H9 (cell line): Measurements from ENCODE around the gene HNRNPLL. TPM values are rescaled to one million over a fixed set of nuclear protein-coding genes. Genes with fewer than 3 reads are reported as not detected.
"Not testable (repeated sequence)": the region's sequence is repeated elsewhere in the genome, so short reads cannot be mapped to it uniquely, and the experiment has no call there.

Source experiments
- DNase-seq: peaks from one replicate; pipeline ENCODE4 v3.0.0-alpha.2; 2017
- H2AFZ ChIP-seq: one replicate; pipeline ENCODE4 v1.6.1; 2013; ENCODE audit warnings: mild to moderate bottlenecking, low read length, control low read depth, moderate library complexity
- H2AK5ac ChIP-seq: 2 replicates; pipeline ENCODE4 v1.6.1; 2013; ENCODE audit warnings: low read length, control low read depth, mixed read lengths; ENCODE audit not compliant: insufficient read length
- H2BK120ac ChIP-seq: one replicate; pipeline ENCODE4 v1.6.1; 2013; ENCODE audit warnings: low read depth, mild to moderate bottlenecking, low read length, control low read depth, inconsistent platforms; ENCODE audit not compliant: poor library complexity, severe bottlenecking
- H2BK12ac ChIP-seq: 2 replicates; pipeline ENCODE4 v1.6.1; 2013; ENCODE audit warnings: low read length, control low read depth, mixed read lengths, low read depth; ENCODE audit not compliant: insufficient read length
- H2BK15ac ChIP-seq: 2 replicates; pipeline ENCODE4 v1.6.1; 2013; ENCODE audit warnings: low read depth, low read length, control low read depth
- H2BK20ac ChIP-seq: one replicate; pipeline ENCODE4 v1.6.1; 2013; ENCODE audit warnings: low read depth, mild to moderate bottlenecking, low read length, control low read depth, inconsistent platforms; ENCODE audit not compliant: poor library complexity, severe bottlenecking
- H2BK5ac ChIP-seq: 2 replicates; pipeline ENCODE4 v1.6.1; 2013; ENCODE audit warnings: low read length, control low read depth, mixed read lengths; ENCODE audit not compliant: insufficient read length
- H3K14ac ChIP-seq: 2 replicates; pipeline ENCODE4 v1.6.1; 2013; ENCODE audit warnings: low read length, control low read depth; ENCODE audit not compliant: insufficient read depth
- H3K18ac ChIP-seq: 2 replicates; pipeline ENCODE4 v1.6.1; 2013; ENCODE audit warnings: low read depth, mild to moderate bottlenecking, mixed read lengths, low read length, control low read depth; ENCODE audit not compliant: insufficient read length
- H3K23ac ChIP-seq: 2 replicates; pipeline ENCODE4 v1.6.1; 2013; ENCODE audit warnings: low read length, control low read depth, mixed read lengths, low read depth; ENCODE audit not compliant: insufficient read length
- H3K23me2 ChIP-seq: 2 replicates; pipeline ENCODE4 v1.6.1; 2013; ENCODE audit warnings: low read depth, mild to moderate bottlenecking, mixed read lengths, low read length, control low read depth; ENCODE audit not compliant: insufficient read length, poor library complexity, severe bottlenecking
- H3K27ac ChIP-seq: 2 replicates; pipeline ENCODE4 v1.5.1; 2013; ENCODE audit warnings: low read length, control low read depth, mixed read lengths, low read depth; ENCODE audit not compliant: insufficient read length
- H3K27me3 ChIP-seq: 2 replicates; pipeline ENCODE4 v1.6.1; 2013; ENCODE audit warnings: low read length, control low read depth, inconsistent platforms; ENCODE audit not compliant: insufficient read depth
- H3K4ac ChIP-seq: 2 replicates; pipeline ENCODE4 v1.6.1; 2013; ENCODE audit warnings: low read depth, mild to moderate bottlenecking, control low read depth, inconsistent platforms, low read length, moderate library complexity
- H3K4me1 ChIP-seq: 2 replicates; pipeline ENCODE4 v1.6.1; 2013; ENCODE audit warnings: low read length, control low read depth, inconsistent platforms; ENCODE audit not compliant: insufficient read depth
- H3K4me2 ChIP-seq: 2 replicates; pipeline ENCODE4 v1.6.1; 2013; ENCODE audit warnings: low read length, control low read depth, mixed read lengths; ENCODE audit not compliant: insufficient read length, insufficient read depth
- H3K56ac ChIP-seq: 2 replicates; pipeline ENCODE4 v1.6.1; 2013; ENCODE audit warnings: low read depth, mild to moderate bottlenecking, mixed read lengths, low read length, control low read depth; ENCODE audit not compliant: insufficient read length
- H3K79me1 ChIP-seq: 2 replicates; pipeline ENCODE4 v1.6.1; 2013; ENCODE audit warnings: low read depth, mild to moderate bottlenecking, moderate library complexity, low read length, control low read depth, inconsistent platforms; ENCODE audit not compliant: insufficient read depth, poor library complexity, severe bottlenecking
- H3K79me2 ChIP-seq: 2 replicates; pipeline ENCODE4 v1.6.1; 2013; ENCODE audit warnings: low read length, control low read depth, inconsistent platforms; ENCODE audit not compliant: insufficient read depth
- H3K9ac ChIP-seq: 2 replicates; pipeline ENCODE4 v1.6.1; 2013; ENCODE audit warnings: low read length, control low read depth, mixed read lengths; ENCODE audit not compliant: insufficient read length; ENCODE audit errors: extremely low read depth
- H3K9me3 ChIP-seq: one replicate; pipeline ENCODE4 v1.6.1; 2013; ENCODE audit warnings: low read depth, low read length, inconsistent platforms; ENCODE audit not compliant: control insufficient read depth
- H3T11ph ChIP-seq: one replicate; pipeline ENCODE4 v1.6.1; 2013; ENCODE audit warnings: mild to moderate bottlenecking, low read length, control low read depth, inconsistent platforms
- H4K20me1 ChIP-seq: one replicate; pipeline ENCODE4 v1.6.1; 2013; ENCODE audit not compliant: control insufficient read depth, insufficient read length, insufficient read depth
- H4K5ac ChIP-seq: 2 replicates; pipeline ENCODE4 v1.6.1; 2013; ENCODE audit warnings: low read depth, mild to moderate bottlenecking, mixed read lengths, low read length, control low read depth; ENCODE audit not compliant: insufficient read length
- H4K8ac ChIP-seq: replicated peaks from 2 replicates; pipeline ENCODE4 v1.6.1; 2013; ENCODE audit warnings: low read length, control low read depth, mixed read lengths, low read depth; ENCODE audit not compliant: insufficient read length
- H4K91ac ChIP-seq: 2 replicates; pipeline ENCODE4 v1.6.1; 2013; ENCODE audit warnings: low read depth, mild to moderate bottlenecking, moderate library complexity, mixed read lengths, low read length, control low read depth; ENCODE audit not compliant: insufficient read length
- H3K27ac Mint-ChIP-seq, 3 experiments: 2 replicates in 2 of 3; 3 replicates in 1 of 3; pipeline ENCODE4 v1.8.0; 2020 to 2021; ENCODE audit warnings: mixed read lengths in 3 of 3, mild to moderate bottlenecking in 1 of 3, moderate library complexity in 1 of 3
- H3K27me3 Mint-ChIP-seq: 2 replicates; pipeline ENCODE4 v1.8.0; 2021; ENCODE audit warnings: low read depth, mild to moderate bottlenecking, moderate library complexity, mixed read lengths
- H3K36me3 Mint-ChIP-seq, 3 experiments: 2 replicates in 2 of 3; 3 replicates in 1 of 3; pipeline ENCODE4 v1.8.0; 2020 to 2021; ENCODE audit warnings: low read depth in 3 of 3, mixed read lengths in 3 of 3; ENCODE audit not compliant: insufficient read depth in 1 of 3
- H3K4me1 Mint-ChIP-seq, 2 experiments: 2 replicates each; pipeline ENCODE4 v1.8.0; 2020; ENCODE audit warnings: mixed read lengths in 2 of 2
- H3K4me3 Mint-ChIP-seq, 2 experiments: 2 replicates in 1 of 2; 3 replicates in 1 of 2; pipeline ENCODE4 v1.8.0; 2020 to 2021; ENCODE audit warnings: mild to moderate bottlenecking in 2 of 2, mixed read lengths in 2 of 2, moderate library complexity in 1 of 2
- H3K9me3 Mint-ChIP-seq, 2 experiments: 2 replicates in 1 of 2; 3 replicates in 1 of 2; pipeline ENCODE4 v1.8.0; 2020; ENCODE audit warnings: mild to moderate bottlenecking in 2 of 2, mixed read lengths in 2 of 2, moderate library complexity in 1 of 2
- WGBS: extraction: QIAGEN DNeasy Blood & Tissue Kit; methylation state at CpG from one replicate; pipeline ENCODE4 v1.1.7; 2013; ENCODE audit warnings: missing lambda C conversion rate, low lambda C conversion rate, mixed read lengths; ENCODE audit not compliant: insufficient read length; ENCODE audit errors: extremely low coverage; 5-methylcytosine and 5-hydroxymethylcytosine counted together
- total RNA-seq: library from RNA; stranded (reverse); gene quantifications from 2 replicates; pipeline ENCODE4 v1.2.1, GENCODE V29; 2021
- TF ChIP-seq, protein P1 (sequence below): fragments of 200-600 bp; sonication (generic); conservative IDR thresholded peaks from 3 replicates; pipeline ENCODE4 v1.8.0; 2021; ENCODE audit warnings: antibody characterized with exemption, mild to moderate bottlenecking

HNRNPLL gene
- total RNA-seq, 1 experiment from 2014 or later: 52.3 TPM

DNA sequence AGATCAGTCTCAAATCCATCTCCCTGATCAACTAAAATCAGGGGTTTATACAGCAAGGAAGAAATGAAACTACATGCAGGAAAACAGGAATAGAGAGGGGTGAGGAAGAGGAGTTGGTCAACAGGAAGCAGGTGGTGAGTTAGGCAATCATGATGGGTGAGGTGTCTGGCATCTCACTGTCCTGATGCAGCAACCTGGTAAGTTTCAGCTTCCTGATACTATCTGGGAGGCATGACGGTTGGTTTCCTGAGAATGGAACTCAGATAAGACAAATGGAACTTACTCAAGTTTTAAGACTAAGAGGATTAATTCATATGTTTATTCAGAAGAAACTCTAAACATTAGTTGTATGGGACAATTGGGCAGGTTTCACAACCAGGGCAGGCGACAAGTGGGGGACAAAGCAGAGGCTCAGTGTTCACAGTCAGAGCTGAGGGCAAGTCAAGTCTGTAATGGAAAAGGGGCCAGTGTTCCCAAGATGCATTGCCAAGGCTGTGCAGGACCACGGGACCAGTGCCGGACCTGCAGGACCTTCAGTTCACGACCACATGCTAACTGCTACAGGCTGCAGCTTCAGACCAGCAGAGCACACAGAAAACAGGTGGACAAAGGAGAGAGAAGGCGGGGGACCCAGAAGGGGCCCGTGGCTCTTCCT is 45.5 kb upstream of the HNRNPLL start:
- whole genome bisulfite sequencing: no CpG with 5 or more reads among the region's 7 CpGs
- Histone ChIP-seq H4K20me1 (no peaks in the 10 kb centered on the region), H3K23me2 (no peaks in the 10 kb centered on the region), H3K56ac (no peak overlapping the region), H4K5ac (no peak overlapping the region), H3K4me1 (no peaks in the 10 kb centered on the region), H2BK5ac (no peak overlapping the region), H3K79me1 (no peaks in the 10 kb centered on the region), H2BK20ac (no peak overlapping the region), H3K18ac (no peak overlapping the region), H3K4me2 (no peak overlapping the region), H4K8ac (no peak overlapping the region), H3K79me2 (no peaks in the 10 kb centered on the region), H2BK120ac (no peak overlapping the region), H2AK5ac (no peak overlapping the region), H3K9me3 (peaks cover 8% of the 10 kb centered on the region), H3K4ac (no peak overlapping the region), H3T11ph (no peak overlapping the region), H3K23ac (no peak overlapping the region), H2BK12ac (no peak overlapping the region), H2AFZ (no peak overlapping the region), H3K27me3 (no peaks in the 10 kb centered on the region), H3K14ac (no peak overlapping the region), H3K27ac (no peak overlapping the region), H3K9ac (no peak overlapping the region), H2BK15ac (no peak overlapping the region), H4K91ac (no peak overlapping the region)
- Mint-ChIP-seq H3K27ac (no peak overlapping the region; a peak in 1 of 7 replicates), H3K9me3 (peaks cover 9 to 11% of the 10 kb centered on the region in 2 experiments), H3K4me1 (no peaks in the 10 kb centered on the region), H3K27me3 (no peaks in the 10 kb centered on the region; the same call in 1 of the 2 replicates), H3K4me3 (no peak overlapping the region), H3K36me3 (peaks cover 5 to 15% (median 6%) of the 10 kb centered on the region in 3 experiments; a peak in 5 of 7 replicates)
- TF ChIP-seq, protein P1, sequence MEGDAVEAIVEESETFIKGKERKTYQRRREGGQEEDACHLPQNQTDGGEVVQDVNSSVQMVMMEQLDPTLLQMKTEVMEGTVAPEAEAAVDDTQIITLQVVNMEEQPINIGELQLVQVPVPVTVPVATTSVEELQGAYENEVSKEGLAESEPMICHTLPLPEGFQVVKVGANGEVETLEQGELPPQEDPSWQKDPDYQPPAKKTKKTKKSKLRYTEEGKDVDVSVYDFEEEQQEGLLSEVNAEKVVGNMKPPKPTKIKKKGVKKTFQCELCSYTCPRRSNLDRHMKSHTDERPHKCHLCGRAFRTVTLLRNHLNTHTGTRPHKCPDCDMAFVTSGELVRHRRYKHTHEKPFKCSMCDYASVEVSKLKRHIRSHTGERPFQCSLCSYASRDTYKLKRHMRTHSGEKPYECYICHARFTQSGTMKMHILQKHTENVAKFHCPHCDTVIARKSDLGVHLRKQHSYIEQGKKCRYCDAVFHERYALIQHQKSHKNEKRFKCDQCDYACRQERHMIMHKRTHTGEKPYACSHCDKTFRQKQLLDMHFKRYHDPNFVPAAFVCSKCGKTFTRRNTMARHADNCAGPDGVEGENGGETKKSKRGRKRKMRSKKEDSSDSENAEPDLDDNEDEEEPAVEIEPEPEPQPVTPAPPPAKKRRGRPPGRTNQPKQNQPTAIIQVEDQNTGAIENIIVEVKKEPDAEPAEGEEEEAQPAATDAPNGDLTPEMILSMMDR: no peak
- DNase-seq: no peak

DNA sequence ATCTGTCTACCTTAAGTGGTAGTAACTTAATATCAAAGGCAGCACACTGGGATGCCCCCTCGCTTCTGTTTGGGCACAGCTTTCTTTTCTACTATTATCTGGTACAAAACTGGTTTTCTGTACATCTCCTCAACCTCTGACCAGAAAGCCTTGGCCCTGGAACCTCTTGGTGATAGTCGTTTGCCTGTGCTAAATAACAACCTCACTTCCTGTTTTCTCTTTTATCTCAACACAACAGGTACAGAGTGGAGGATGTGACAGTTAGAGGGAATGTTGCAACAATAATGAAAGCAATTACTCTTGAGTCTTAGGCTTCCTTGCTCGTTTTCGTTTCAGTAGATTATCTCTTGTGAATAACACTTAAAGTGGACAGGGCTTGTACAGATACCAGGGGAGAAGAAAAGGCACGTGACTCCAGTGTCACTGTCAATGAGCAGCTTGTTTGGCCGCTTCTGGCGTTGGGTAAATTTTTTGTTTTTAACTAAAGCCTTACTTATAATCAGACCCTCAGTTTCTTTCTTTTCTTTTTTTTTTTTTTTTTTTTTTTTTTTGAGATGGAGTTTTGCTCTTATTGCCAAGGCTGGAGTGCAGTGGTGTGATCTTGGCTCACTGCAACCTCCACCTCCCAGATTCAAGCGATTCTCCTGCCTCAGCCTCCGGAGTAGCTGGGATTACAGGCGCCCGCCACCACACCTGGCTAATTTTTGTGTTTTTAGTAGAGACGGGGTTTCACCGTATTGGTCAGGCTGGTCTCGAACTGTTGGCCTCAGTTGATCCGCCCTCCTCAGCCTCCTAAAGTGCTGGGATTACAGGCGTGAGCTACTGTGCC is 41.2 kb upstream of the HNRNPLL start:
- peaks cover 6 to 22% (median 12%) of the 10 kb centered on the region in 3 experiments; a peak in 5 of 7 replicates for H3K36me3 Mint-ChIP-seq
- not testable (repeated sequence) for H3K27ac ChIP-seq, H3K56ac ChIP-seq, H3K23me2 ChIP-seq, H2BK20ac ChIP-seq, H3K4me1 ChIP-seq, H3K79me1 ChIP-seq, H3K79me2 ChIP-seq, H3T11ph ChIP-seq, H4K5ac ChIP-seq, H3K4me1 Mint-ChIP-seq, H3K23ac ChIP-seq, H3K27ac Mint-ChIP-seq, H3K4ac ChIP-seq, H4K91ac ChIP-seq, H3K9me3 ChIP-seq, H3K4me2 ChIP-seq, H2BK15ac ChIP-seq, H3K9ac ChIP-seq, H4K8ac ChIP-seq, DNase-seq, H2AFZ ChIP-seq, H2AK5ac ChIP-seq, H4K20me1 ChIP-seq, H3K4me3 Mint-ChIP-seq, H3K14ac ChIP-seq, H3K27me3 Mint-ChIP-seq, H3K18ac ChIP-seq, H2BK120ac ChIP-seq, H2BK12ac ChIP-seq, H3K27me3 ChIP-seq, H2BK5ac ChIP-seq
- peaks cover 14 to 15% of the 10 kb centered on the region in 2 experiments for H3K9me3 Mint-ChIP-seq
- WGBS: no CpG with 5 or more reads among the region's 16 CpGs
